LNCAP (cell line): ENCODE data around the gene PSMD12.

Experiments used
- CTCF ChIP-seq: fragments of 450-650 bp; IDR thresholded peaks from 2 replicates; pipeline ENCODE4 v1.5.1; 2017; ENCODE audit warnings: mild to moderate bottlenecking

The PSMD12 gene

GRCh38 chr17:67411397-67411796 is 45.0 kb upstream of the PSMD12 start:
- TF ChIP-seq CTCF = no peak

GRCh38 chr17:67403483-67403882 is 37.1 kb upstream of the PSMD12 start:
- TF ChIP-seq CTCF = no peak

- TF ChIP-seq CTCF = no peak
Measured at GRCh38 chr17:67403065-67403464, 36.7 kb upstream of the PSMD12 start.

GRCh38 chr17:67401598-67402504 is 35.5 kb upstream of the PSMD12 start:
- TF ChIP-seq CTCF = no peak

GRCh38 chr17:67401106-67401505 is 34.7 kb upstream of the PSMD12 start:
- TF ChIP-seq CTCF = no peak

- TF ChIP-seq CTCF = no peak
Measured at GRCh38 chr17:67400193-67400592, 33.8 kb upstream of the PSMD12 start.

- no peak for TF ChIP-seq CTCF
Measured at GRCh38 chr17:67399676-67400075, 33.3 kb upstream of the PSMD12 start.
